ENCODE results near the gene NDUFS3.

- TF ChIP-seq, protein P1, sequence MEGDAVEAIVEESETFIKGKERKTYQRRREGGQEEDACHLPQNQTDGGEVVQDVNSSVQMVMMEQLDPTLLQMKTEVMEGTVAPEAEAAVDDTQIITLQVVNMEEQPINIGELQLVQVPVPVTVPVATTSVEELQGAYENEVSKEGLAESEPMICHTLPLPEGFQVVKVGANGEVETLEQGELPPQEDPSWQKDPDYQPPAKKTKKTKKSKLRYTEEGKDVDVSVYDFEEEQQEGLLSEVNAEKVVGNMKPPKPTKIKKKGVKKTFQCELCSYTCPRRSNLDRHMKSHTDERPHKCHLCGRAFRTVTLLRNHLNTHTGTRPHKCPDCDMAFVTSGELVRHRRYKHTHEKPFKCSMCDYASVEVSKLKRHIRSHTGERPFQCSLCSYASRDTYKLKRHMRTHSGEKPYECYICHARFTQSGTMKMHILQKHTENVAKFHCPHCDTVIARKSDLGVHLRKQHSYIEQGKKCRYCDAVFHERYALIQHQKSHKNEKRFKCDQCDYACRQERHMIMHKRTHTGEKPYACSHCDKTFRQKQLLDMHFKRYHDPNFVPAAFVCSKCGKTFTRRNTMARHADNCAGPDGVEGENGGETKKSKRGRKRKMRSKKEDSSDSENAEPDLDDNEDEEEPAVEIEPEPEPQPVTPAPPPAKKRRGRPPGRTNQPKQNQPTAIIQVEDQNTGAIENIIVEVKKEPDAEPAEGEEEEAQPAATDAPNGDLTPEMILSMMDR (IDR thresholded peaks at IDR 0.05), result no peak
- TF ChIP-seq EP300 (IDR thresholded peaks at IDR 0.05) (no peak), POLR2A (IDR thresholded peaks at IDR 0.05) (no peak)
Measured at GRCh38 chr11:47541070-47541469, 37.8 kb upstream of the NDUFS3 start.
